B cell (primary cell): ENCODE measurements around the gene GGN. TPM values are rescaled to one million over a fixed set of nuclear protein-coding genes. Genes with fewer than 3 reads are reported as not detected.
A peak's percentile ranks its signal among the peaks of the same experiment; 100 is the strongest.

Source experiments
- ATAC-seq: fragments of 200-7000 bp; cut with Tn5 transposase; one replicate; pipeline ENCODE4 v1.10.0; 2021; ENCODE audit warnings: low read depth, mild to moderate bottlenecking, moderate number of reproducible peaks, moderate library complexity
- CTCF ChIA-PET: fragments of 350-600 bp; sonication (Branson Sonifier 250); formaldehyde crosslinking; loops from one replicate; lab custom pipeline; 2021; ENCODE audit warnings: antibody characterized with exemption, inconsistent platforms; lab: Charles Lee
- POLR2A ChIA-PET: fragments of 350-600 bp; sonication (Branson Sonifier 250); formaldehyde crosslinking; loops from one replicate; lab custom pipeline; 2021; ENCODE audit warnings: antibody characterized with exemption; lab: Charles Lee
- DNase-seq: peaks from one replicate; pipeline ENCODE4 v3.0.0; 2013
- H2AFZ ChIP-seq: 2 replicates; pipeline ENCODE4 v1.6.1; 2012; ENCODE audit warnings: mild to moderate bottlenecking, low read depth, low read length; ENCODE audit not compliant: insufficient read depth, poor library complexity, severe bottlenecking
- H3K27ac ChIP-seq, 2 donors: 1 replicate in 1 of 2; 2 replicates in 1 of 2; pipeline ENCODE4 v1.5.1; 2012 to 2013; ENCODE audit warnings: low read length in 2 of 2, mild to moderate bottlenecking in 2 of 2, moderate library complexity in 1 of 2
- H3K27me3 ChIP-seq, 4 experiments: fragments of 200-600 bp in 1 of 4; sonication (generic) in 1 of 4; replicated peaks in 1 of 4; 1 replicate in 2 of 4; 2 replicates in 2 of 4; pipeline versions ENCODE4 v1.6.1 to v1.7.0; 2013 to 2016; ENCODE audit warnings: low read length in 3 of 4, mild to moderate bottlenecking in 2 of 4, mixed read lengths in 1 of 4, moderate library complexity in 1 of 4; ENCODE audit not compliant: insufficient read depth in 4 of 4, control insufficient read depth in 3 of 4; ENCODE audit errors: control extremely low read depth in 1 of 4
- H3K36me3 ChIP-seq, 2 experiments: replicated peaks in 1 of 2; 1 replicate in 1 of 2; 2 replicates in 1 of 2; pipeline versions ENCODE4 v1.6.1 to v1.7.1; 2013; ENCODE audit warnings: low read length in 1 of 2; ENCODE audit not compliant: insufficient read depth in 2 of 2, control insufficient read depth in 1 of 2; ENCODE audit errors: control extremely low read depth in 1 of 2, extremely low read depth in 1 of 2
- H3K4me1 ChIP-seq, 2 donors: fragments of 200-600 bp in 1 of 2; sonication (generic) in 1 of 2; 1 replicate in 1 of 2; 2 replicates in 1 of 2; pipeline versions ENCODE4 v1.5.1 to v1.6.1; 2013 to 2017; ENCODE audit warnings: low read length in 2 of 2; ENCODE audit not compliant: control insufficient read depth in 2 of 2, insufficient read depth in 2 of 2
- H3K4me2 ChIP-seq: replicated peaks from 2 replicates; pipeline ENCODE3; 2012; ENCODE audit warnings: mild to moderate bottlenecking, low read depth, low read length; ENCODE audit not compliant: poor library complexity, severe bottlenecking
- H3K4me3 ChIP-seq, 5 experiments: fragments of 200-600 bp in 1 of 5; sonication (generic) in 1 of 5; 1 replicate in 3 of 5; 2 replicates in 2 of 5; pipeline versions ENCODE4 v1.5.1 to v1.7.0; 2011 to 2016; ENCODE audit warnings: low read length in 4 of 5, mild to moderate bottlenecking in 4 of 5, low read depth in 2 of 5, control low read depth in 1 of 5, moderate library complexity in 1 of 5; ENCODE audit not compliant: insufficient read depth in 1 of 5; ENCODE audit errors: control extremely low read depth in 1 of 5, extremely low read depth in 1 of 5
- H3K79me2 ChIP-seq: fragments of 200-600 bp; sonication (generic); one replicate; pipeline ENCODE4 v1.6.0; 2016; ENCODE audit warnings: low read length; ENCODE audit not compliant: control insufficient read depth, insufficient read depth
- H3K9ac ChIP-seq: fragments of 200-600 bp; sonication (generic); 2 replicates; pipeline ENCODE4 v1.6.1; 2017; ENCODE audit warnings: mild to moderate bottlenecking, low read length, moderate library complexity
- H3K9me3 ChIP-seq, 3 donors: one replicate each; pipeline versions ENCODE4 v1.6.1 to v1.7.1; 2013; ENCODE audit warnings: low read length in 2 of 3; ENCODE audit not compliant: control insufficient read depth in 2 of 3, insufficient read depth in 1 of 3; ENCODE audit errors: control extremely low read depth in 1 of 3
- H4K20me1 ChIP-seq: 2 replicates; pipeline ENCODE4 v1.6.0; 2012; ENCODE audit warnings: mild to moderate bottlenecking, low read length; ENCODE audit not compliant: insufficient read depth, control insufficient read depth, poor library complexity, severe bottlenecking
- H3K27ac Mint-ChIP-seq: one replicate; pipeline ENCODE4 v1.8.0; 2021; ENCODE audit warnings: mixed read lengths
- H3K27me3 Mint-ChIP-seq: one replicate; pipeline ENCODE4 v1.8.0; 2021; ENCODE audit warnings: mixed read lengths
- H3K4me1 Mint-ChIP-seq: one replicate; pipeline ENCODE4 v1.8.0; 2021; ENCODE audit warnings: mixed read lengths
- H3K4me3 Mint-ChIP-seq: one replicate; pipeline ENCODE4 v1.8.0; 2021; ENCODE audit warnings: mixed read lengths
- H3K9me3 Mint-ChIP-seq: one replicate; pipeline ENCODE4 v1.8.0; 2022; ENCODE audit warnings: mixed read lengths; ENCODE audit not compliant: insufficient read depth
- CTCF ChIP-seq: fragments of 200-600 bp; IDR thresholded peaks from one replicate; pipeline ENCODE4 v1.8.0; 2022; ENCODE audit warnings: antibody characterized with exemption, mild to moderate bottlenecking
- EZH2 ChIP-seq: IDR thresholded peaks from 2 replicates; pipeline ENCODE4 v1.6.1; 2012; ENCODE audit warnings: borderline replicate concordance, low read depth, mild to moderate bottlenecking, moderate library complexity, low read length; ENCODE audit not compliant: insufficient read depth, poor library complexity, severe bottlenecking
- WGBS: methylation state at CpG from one replicate; pipeline ENCODE4 v1.1.5; 2013; ENCODE audit warnings: missing lambda C conversion rate; ENCODE audit not compliant: insufficient coverage; 5-methylcytosine and 5-hydroxymethylcytosine counted together
- intact Hi-C: fragments of 100-400 bp; cut with micrococcal nuclease; formaldehyde crosslinking; loops from one replicate; pipeline ENCODE4 v1.10.0; 2022
- polyA plus RNA-seq: library from polyadenylated mRNA; depleted of rRNA; stranded (reverse); fragments of >200 nt; gene quantifications from 2 replicates; pipeline ENCODE4 v1.2.3, GENCODE V29; 2012
- total RNA-seq, 2 donors: library from RNA; stranded (reverse); fragments of 120-200 nt in 1 of 2; gene quantifications; 1 replicate in 1 of 2; 2 replicates in 1 of 2; pipeline versions ENCODE4 v1.2.3 to v1.2.4, GENCODE V29; 2013 to 2022

Gene GGN
- total and polyA plus RNA-seq, 2 donors (not counting 1 experiment from before 2014, with no cell fraction given), result 0.34 TPM; not detected in 1

DNA sequence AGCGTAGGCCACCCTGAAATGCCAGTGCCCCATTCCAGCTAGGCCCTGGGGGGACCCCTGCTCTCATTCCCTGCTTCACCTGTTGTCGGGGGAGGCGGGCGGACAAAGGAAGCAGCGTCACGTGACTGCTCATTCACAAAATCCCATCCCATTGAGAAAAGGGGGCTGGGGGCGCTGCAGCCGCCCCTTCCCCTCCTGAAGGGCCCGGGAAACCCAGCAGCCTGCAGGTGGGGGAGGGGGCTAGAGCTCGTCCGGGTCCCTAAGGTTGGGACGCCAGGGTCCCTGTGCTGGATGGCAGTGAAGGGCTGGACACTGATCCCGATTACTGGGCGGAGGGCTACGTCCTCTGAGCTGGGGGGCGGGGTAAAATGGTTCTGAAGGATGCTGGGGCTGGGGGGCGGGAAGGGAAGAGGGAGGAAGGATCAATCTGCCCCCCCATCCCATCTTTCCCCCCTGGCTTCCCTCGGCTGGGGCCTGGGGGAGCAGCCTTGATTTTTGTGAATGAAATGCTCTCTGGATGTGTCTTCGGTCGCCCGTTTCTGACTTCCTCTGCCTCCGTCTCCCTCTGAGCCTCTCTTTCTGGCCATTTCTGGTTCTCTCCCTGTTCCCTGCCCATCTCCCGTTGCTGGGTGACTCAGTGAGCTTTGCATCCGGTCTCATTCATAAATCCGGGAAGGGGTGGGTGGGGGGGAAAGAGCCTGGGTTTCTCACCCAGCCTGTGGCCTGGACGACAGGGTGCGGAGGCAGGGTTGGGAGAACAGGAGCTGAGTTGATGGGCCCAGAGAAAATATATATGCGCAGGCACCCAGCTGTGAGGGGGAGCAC, 1.5 kb upstream of the GGN start:
- H3K27ac ChIP-seq, result no peak overlapping the region
- ChIA-PET POLR2A (interaction anchor here (0.6 to 2.5 kb wide), 5 partner anchors 14 to 353 kb away, joined by 3 to 11 read pairs (median 3); partner anchors contain the start of genes FAM98C and PSMD8), CTCF (interaction anchor here (0.6 to 2.7 kb wide), 3 partner anchors 14 to 474 kb away, joined by 3 to 9 read pairs (median 3); partner anchors contain the start of gene FAM98C)
- intact Hi-C loops, result loop anchor here (5.0 kb wide), 1 partner anchor 228 kb away; the partner anchor contains the start of genes EIF3K and MAP4K1
- peaks cover 0 to 30% (median 0%) of the 10 kb centered on the region in 3 donors for H3K9me3 ChIP-seq
- Mint-ChIP-seq H3K4me3 (peak overlapping the region; percentile 64), H3K9me3 (no peaks in the 10 kb centered on the region), H3K4me1 (peaks cover 34% of the 10 kb centered on the region), H3K27me3 (peaks cover 35% of the 10 kb centered on the region), H3K27ac (peak overlapping the region; percentile 21)
- TF ChIP-seq EZH2, result no peak
- no peak for TF ChIP-seq CTCF
- peaks cover 37% of the 10 kb centered on the region in 2 donors for H3K4me1 ChIP-seq
- H3K27me3 ChIP-seq, result peaks cover 0 to 51% (median 25%) of the 10 kb centered on the region in 4 experiments
- H3K4me2 ChIP-seq, result peak overlapping the region; percentile 97
- peaks cover 38% of the 10 kb centered on the region for H4K20me1 ChIP-seq
- peaks cover 0 to 8% of the 10 kb centered on the region in 2 experiments for H3K36me3 ChIP-seq
- peak overlapping the region; percentile 29 for H3K9ac ChIP-seq
- H3K79me2 ChIP-seq, result no peaks in the 10 kb centered on the region
- no peak overlapping the region for H2AFZ ChIP-seq
- peak overlapping the region in 3 of 5 experiments; percentile 23 to 77 (median 40) for H3K4me3 ChIP-seq
- 15% methylated on average over 9 of the region's 28 CpGs for WGBS
- DNase-seq (peak; percentile 35), ATAC-seq (no peak)
